HG02981 (cell line): ENCODE results near the gene RFT1.

Source experiments
- ATAC-seq: cut with Tn5 transposase; IDR thresholded peaks from one replicate; pipeline ENCODE4 v1.9.1; 2021; ENCODE audit warnings: mild to moderate bottlenecking, moderate library complexity; ENCODE audit not compliant: unreplicated experiment

The RFT1 gene, protein sequence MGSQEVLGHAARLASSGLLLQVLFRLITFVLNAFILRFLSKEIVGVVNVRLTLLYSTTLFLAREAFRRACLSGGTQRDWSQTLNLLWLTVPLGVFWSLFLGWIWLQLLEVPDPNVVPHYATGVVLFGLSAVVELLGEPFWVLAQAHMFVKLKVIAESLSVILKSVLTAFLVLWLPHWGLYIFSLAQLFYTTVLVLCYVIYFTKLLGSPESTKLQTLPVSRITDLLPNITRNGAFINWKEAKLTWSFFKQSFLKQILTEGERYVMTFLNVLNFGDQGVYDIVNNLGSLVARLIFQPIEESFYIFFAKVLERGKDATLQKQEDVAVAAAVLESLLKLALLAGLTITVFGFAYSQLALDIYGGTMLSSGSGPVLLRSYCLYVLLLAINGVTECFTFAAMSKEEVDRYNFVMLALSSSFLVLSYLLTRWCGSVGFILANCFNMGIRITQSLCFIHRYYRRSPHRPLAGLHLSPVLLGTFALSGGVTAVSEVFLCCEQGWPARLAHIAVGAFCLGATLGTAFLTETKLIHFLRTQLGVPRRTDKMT

GRCh38 chr3:53130179-53131061, at the start of gene RFT1:
TSS of gene RFT1 (minus strand) at chr3:53130435. CDS start at chr3:53130400, 35 bp downstream.
- ATAC-seq: peak; percentile 75

DNA sequence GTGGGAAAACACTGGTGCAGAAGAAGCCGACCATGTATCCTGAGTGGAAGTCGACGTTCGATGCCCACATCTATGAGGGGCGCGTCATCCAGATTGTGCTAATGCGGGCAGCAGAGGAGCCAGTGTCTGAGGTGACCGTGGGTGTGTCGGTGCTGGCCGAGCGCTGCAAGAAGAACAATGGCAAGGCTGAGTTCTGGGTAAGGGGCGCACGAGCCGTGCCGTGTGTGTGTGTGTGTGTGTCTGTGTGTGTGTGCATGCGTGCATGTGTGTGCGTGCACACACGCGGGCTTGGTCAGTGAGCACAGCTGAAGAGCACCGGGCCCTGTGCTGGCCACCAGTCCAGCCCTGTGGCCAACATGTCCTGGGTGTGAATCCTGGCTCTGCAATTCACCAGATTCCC, 49.3 kb upstream of the RFT1 start:
- ATAC-seq: no peak

- ATAC-seq: no peak
Measured at GRCh38 chr3:53178246-53178645, 48.0 kb upstream of the RFT1 start.

DNA sequence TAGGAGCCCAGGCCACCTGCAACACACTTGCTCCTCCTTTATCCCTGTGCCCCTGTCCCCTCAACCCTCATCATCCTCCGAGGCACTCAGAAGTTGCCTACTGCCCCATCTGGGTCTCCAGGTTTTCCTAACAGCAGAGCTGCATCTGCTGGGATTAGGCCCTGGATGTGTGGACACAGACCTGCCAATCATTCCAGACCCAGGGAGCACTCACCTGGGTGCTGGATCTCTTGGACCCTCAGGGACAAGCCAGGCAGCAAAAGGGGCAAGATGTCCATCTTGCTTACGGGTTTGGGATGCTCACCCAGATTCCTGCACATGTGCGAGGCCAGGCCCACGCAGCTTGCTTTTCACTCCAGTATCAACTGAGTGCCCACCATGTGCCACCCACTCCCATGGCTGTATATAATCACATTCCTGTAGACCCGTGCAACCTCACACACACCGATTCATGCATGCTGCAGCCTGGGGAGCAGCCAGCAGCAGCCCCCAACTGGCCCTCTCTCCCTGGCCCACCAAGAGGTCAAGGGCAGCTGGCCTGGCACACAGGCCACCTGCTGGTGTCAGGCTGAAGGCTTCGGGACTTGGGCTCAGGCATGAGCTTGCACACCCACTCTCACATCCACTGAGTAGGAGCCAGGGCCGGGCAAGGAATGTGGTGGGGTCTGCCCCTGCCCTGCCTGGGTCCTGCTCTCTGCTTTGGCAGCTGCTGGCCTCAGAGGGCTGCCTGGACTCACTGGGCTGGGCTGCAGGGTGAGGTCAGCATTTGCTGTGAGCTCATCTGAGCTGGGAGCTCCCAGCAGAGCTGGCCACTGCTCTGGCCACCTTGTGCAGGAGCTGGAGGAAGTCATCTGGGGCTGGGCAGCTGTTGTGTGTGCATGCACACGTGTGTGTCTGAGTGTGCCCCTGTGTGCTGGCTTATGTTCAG, 45.6 kb upstream of the RFT1 start:
- no peak for ATAC-seq

DNA sequence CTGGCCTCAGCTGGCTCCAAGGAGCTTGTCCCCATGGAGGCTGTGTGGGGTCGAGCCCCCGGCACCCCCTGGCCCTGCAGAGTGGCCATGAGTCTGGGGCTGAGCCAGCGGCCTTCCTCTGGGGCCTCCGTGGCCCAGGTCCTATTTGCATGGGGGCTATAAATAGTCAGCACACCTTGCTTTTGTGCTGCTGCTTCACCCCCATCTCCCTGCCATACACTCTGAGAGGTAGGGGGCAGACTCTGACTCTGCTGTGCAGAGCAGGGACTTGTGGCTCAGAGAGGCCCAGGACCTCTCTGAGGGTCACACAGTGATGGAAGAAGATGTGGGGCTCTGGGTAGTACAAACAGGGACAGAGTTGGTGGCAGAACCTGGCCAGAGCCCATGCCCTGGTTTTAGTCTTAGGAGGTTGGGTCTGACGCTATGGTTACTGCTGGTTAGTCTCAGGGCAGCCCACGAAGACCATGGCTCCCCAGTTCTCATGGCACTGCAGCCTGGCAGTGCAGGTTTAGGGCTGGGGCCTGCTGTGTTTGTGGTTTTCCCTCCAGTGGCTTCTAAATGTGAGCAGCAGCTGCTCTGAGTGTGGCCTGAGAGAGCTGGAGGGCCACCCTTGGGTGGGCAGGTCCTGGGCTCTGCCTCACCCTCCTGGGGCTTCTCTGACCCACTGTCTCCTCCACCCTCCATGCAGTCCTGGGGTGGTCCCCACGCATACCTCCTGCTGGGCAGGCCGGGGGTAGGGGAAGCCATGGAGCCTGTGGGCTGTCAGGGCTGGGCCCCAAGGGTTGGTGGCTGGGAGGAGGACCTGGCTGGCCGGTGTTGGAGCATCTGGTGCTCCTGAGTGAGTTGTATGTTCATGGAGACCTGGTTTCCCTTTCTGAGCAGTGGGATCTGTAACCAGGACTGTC, 44.4 kb upstream of the RFT1 start:
- ATAC-seq: peak; percentile 48

- ATAC-seq: no peak
Measured at GRCh38 chr3:53173107-53173506, 42.9 kb upstream of the RFT1 start.

DNA sequence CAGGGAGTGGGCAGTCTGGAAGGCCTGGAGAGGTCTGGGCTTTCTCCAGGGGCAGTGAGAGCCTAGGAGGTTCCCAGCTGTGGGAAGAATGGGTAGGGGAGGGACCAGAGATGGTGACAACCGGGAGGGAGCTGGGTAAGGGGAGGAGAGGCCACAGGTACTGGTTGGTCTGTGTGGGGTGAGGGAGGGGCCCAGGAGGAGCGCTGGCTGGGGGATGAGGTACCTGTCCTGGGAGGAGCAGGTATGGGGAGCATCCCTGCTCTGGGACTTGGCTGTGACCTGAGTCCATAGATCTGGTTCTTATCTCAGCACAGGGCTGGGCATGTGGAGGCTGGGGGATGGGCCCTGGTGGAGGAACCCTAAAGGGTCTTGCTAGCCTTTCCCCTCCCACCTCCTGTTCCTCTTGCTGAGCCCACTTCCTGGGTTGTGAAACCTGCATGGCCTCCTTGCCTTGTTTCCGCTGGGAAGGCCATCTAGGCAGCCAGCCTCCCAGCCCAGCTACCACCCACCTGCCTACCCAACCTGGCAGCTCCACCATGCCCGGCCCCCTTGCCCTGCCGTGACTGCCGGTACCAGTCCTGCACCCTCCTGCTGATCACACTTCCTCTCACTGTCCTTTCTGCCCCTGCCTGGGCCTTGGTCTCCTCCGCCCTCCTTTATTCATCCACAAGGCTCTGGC, 41.7 kb upstream of the RFT1 start:
- ATAC-seq: no peak

DNA sequence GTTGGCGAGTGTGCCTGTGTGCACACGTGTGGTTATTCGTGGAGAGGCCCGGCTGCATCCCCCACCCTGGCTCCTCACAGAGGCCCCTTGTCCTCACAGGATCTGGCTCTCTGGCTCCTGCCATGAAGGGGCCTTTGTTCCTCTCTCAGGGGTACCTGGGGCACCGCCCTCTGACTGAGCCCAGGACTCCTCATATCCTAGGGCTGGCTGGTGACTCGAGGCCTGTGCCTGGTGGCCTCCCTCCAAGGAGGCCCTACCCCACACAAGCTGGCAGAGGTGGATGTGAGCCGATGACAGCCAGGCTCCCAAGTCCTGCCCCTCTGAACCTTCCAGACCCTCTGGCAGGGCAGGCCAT, 40.8 kb upstream of the RFT1 start:
- no peak for ATAC-seq

GRCh38 chr3:53170325-53171063, 40.3 kb upstream of the RFT1 start:
- peak; percentile 39 for ATAC-seq

GRCh38 chr3:53169832-53170324, 39.6 kb upstream of the RFT1 start:
- no peak for ATAC-seq

- no peak for ATAC-seq
Measured at GRCh38 chr3:53169045-53169831, 39.0 kb upstream of the RFT1 start.

DNA sequence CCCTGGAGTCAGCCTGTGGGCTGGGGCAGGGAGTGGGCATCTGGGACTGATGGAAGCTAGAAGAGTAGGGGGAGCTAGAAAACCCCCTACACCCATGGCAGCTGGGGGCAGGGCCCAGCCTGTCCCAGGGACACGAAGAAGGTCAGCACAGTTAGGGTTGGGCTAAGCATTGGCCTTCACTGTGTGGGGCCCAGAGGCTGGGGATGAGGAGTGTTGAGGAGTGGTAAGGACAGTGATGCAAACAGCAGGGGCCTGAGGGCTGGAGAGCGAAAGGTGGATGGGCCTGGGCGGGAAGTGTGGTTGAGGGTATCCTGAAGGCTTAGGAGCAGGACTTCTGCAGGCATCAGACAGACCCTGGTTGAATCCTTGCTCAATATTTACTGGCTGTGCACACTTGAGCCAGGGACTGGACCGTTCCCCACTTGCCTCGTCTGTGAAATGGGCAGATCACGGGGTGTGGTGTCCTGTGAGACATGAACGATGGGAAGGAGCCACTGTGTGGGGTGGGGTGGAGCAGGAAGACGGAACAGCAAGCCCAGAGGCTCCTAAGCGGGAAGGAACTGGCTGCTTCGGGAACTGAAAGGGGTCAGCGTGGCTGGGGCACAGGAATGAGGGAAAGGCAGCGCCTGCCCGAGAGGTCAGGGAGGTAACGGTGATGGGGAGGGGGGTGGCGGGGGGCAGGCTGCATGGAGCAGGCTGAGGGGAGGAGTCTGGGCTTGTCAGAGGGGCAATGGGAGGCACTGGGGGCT, 38.1 kb upstream of the RFT1 start:
- no peak for ATAC-seq

DNA sequence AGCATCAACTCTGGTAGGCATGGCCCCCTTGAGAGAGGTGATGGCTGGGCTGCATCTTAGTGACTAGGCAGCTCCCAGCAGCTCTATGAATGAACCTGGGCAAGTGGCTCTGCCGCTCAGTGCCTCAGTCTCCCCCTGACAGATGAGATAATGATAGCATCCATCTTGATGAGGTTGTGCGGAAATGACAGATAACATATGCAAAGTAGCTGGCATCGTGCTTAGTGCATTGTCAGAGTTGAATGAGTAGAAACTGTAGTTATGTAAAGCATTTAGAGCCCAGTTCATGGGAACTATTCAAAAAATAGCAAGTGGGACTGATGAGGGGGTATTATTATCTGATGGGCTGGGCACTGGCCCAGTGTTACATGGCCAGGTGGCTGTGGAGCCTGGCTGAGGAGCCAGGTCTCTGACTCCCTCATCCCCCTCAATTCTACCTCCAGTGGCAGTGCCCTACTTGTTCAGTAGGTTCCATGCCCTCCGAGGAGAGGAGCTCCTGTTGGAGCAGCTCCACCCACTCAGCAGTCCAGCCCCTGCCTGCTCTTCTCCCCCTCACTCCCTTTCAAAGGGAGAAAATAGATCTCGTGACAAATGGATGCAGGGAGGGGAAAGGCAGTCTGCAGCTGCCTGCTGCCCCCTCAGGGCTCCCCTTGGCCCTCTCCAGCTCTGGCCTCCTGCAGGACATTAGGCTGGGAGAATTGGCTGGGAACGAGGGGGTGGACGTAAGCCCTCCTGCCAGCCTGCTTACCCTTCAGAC, 37.4 kb upstream of the RFT1 start:
- peak; percentile 33 for ATAC-seq

GRCh38 chr3:53166781-53167291, 36.6 kb upstream of the RFT1 start:
- ATAC-seq: no peak

GRCh38 chr3:53166206-53166605, 36.0 kb upstream of the RFT1 start:
- ATAC-seq: no peak

GRCh38 chr3:53164911-53165310, 34.7 kb upstream of the RFT1 start:
- ATAC-seq: no peak
